Spleen (tissue), 11 donors: Measurements from ENCODE around the gene OPCML. TPM values are rescaled to one million over a fixed set of nuclear protein-coding genes. Genes with fewer than 3 reads are reported as not detected.

Experiments used
- DNase-seq: peaks from one replicate; pipeline ENCODE4 v3.0.0-alpha.2; 2020
- H3K27ac ChIP-seq, 8 donors: fragments of 200-600 bp; sonication (generic) in 7 of 8; 1 replicate in 4 of 8; 2 replicates in 4 of 8; pipeline versions ENCODE4 v1.5.0 to v1.8.0; 2016 to 2021; ENCODE audit warnings: inconsistent platforms in 4 of 8, mild to moderate bottlenecking in 4 of 8, moderate library complexity in 1 of 8
- H3K27me3 ChIP-seq, 7 donors: fragments of 200-600 bp; sonication (generic) in 6 of 7; replicated peaks in 1 of 7; 1 replicate in 4 of 7; 2 replicates in 3 of 7; pipeline versions ENCODE4 v1.5.0 to v1.8.0; 2016 to 2021; ENCODE audit warnings: inconsistent platforms in 3 of 7, mild to moderate bottlenecking in 1 of 7
- H3K36me3 ChIP-seq, 6 donors: fragments of 200-600 bp; sonication (generic) in 5 of 6; 1 replicate in 4 of 6; 2 replicates in 2 of 6; pipeline versions ENCODE4 v1.5.0 to v1.8.0; 2016 to 2021; ENCODE audit warnings: inconsistent platforms in 2 of 6
- H3K4me1 ChIP-seq, 6 donors: fragments of 200-600 bp; sonication (generic) in 5 of 6; 1 replicate in 3 of 6; 2 replicates in 3 of 6; pipeline versions ENCODE4 v1.5.0 to v1.8.0; 2016 to 2021; ENCODE audit warnings: inconsistent platforms in 3 of 6
- H3K4me3 ChIP-seq, 8 donors: fragments of 200-600 bp; sonication (generic) in 7 of 8; 1 replicate in 4 of 8; 2 replicates in 4 of 8; pipeline versions ENCODE4 v1.5.0 to v1.8.0; 2016 to 2021; ENCODE audit warnings: inconsistent platforms in 4 of 8, mild to moderate bottlenecking in 4 of 8, moderate library complexity in 2 of 8
- H3K9me3 ChIP-seq, 8 donors: fragments of 200-600 bp; sonication (generic) in 7 of 8; 1 replicate in 4 of 8; 2 replicates in 4 of 8; pipeline versions ENCODE4 v1.5.0 to v1.8.0; 2016 to 2021; ENCODE audit warnings: inconsistent platforms in 4 of 8
- POLR2A ChIP-seq, 3 donors: fragments of 450-650 bp; IDR thresholded peaks; one replicate each; pipeline ENCODE4 v1.5.1; 2017; ENCODE audit warnings: antibody characterized with exemption in 3 of 3, mild to moderate bottlenecking in 1 of 3
- POLR2AphosphoS5 ChIP-seq, 3 donors: sonication (generic); formaldehyde crosslinking; IDR thresholded peaks; one replicate each; pipeline ENCODE4 v1.5.1; 2017; ENCODE audit warnings: antibody characterized with exemption in 3 of 3
- WGBS, 5 donors: extraction: QIAGEN DNeasy Blood & Tissue Kit in 3 of 5; methylation state at CpG; one replicate each; pipeline versions ENCODE4 v1.1.5 to v1.1.7; 2013 to 2018; 5-methylcytosine and 5-hydroxymethylcytosine counted together
- intact Hi-C: fragments of 100-400 bp; cut with DNase I; formaldehyde crosslinking; loops from one replicate; pipeline ENCODE4 v1.15.0; 2023; ENCODE audit warnings: low total_unique reads
- polyA plus RNA-seq, 3 donors: library from polyadenylated mRNA; stranded (reverse); fragments of 200-250 nt; gene quantifications; one replicate each; pipeline ENCODE4 v1.2.1, GENCODE V29; 2013
- total RNA-seq, 7 donors: library from RNA; depleted of rRNA in 3 of 7; stranded (reverse); fragments of >200 nt in 3 of 7; fragmentation: NEBNext Ultra II Directional in 4 of 7; extraction: Animal tissue kit (Norgen Biotek cat#: 25700) in 4 of 7; gene quantifications; one replicate each; pipeline versions ENCODE4 v1.1.0 to v1.2.1, GENCODE V29; 2016 to 2021
- TF ChIP-seq, protein P1 (sequence below), 11 experiments: fragments of 200-600 bp in 7 of 11; fragments of 450-650 bp in 4 of 11; sonication (generic) in 4 of 11; IDR thresholded peaks in 8 of 11; conservative IDR thresholded peaks in 3 of 11; 1 replicate in 7 of 11; 2 replicates in 4 of 11; pipeline versions ENCODE4 v1.4.0 to v1.8.0; 2016 to 2021; ENCODE audit warnings: antibody characterized with exemption in 11 of 11, inconsistent platforms in 4 of 11, mild to moderate bottlenecking in 1 of 11
- donor health status: healthy with polysubstance abuse.
- donor health status: DM: no; HTN: no; CAD: no; lungs with moderate emphysema.
- donor health status: DM: no; HTN: no; CAD: no.
- donor health status: Bipolar disorder and iron deficiency.
- donor health status: healthy.
- donor health status: DM: no; HTN: no; CAD: no.
- donor health status: DM: yes; HTN: yes; CAD: no.

The OPCML gene
- total and polyA plus RNA-seq, 10 donors, result 0.09 to 10.7 (median 3.1) TPM

DNA sequence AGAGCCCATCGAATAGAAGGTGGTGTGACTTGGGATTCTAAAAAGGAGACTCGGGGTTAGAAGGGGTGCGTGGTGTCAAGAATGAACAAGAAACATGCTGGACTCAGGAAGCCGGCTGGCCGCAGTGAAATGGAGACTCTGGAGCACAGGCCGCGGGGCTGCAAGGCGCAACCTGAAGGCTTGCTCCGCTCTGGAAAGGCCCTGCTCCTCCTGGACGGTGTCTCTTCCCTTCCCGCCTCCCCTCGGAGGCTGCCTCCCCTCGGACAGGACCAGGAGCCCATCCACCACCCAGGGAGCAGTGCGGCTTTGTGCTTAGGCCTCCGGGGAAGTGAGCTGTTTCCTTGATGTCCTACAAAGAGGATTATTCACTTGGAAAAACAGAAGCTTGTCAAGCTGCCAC is 170.1 kb downstream of the OPCML start:
- Histone ChIP-seq H3K27ac (no peak overlapping the region), H3K4me3 (no peak overlapping the region), H3K27me3 (no peaks in the 10 kb centered on the region), H3K4me1 (no peaks in the 10 kb centered on the region), H3K9me3 (peaks cover 0 to 28% (median 0%) of the 10 kb centered on the region in 8 donors), H3K36me3 (no peaks in the 10 kb centered on the region)
- no peak for DNase-seq
- no peak for TF ChIP-seq POLR2AphosphoS5 (IDR thresholded peaks at IDR 0.05)
- TF ChIP-seq POLR2A (IDR thresholded peaks at IDR 0.05), result no peak
- TF ChIP-seq, protein P1, sequence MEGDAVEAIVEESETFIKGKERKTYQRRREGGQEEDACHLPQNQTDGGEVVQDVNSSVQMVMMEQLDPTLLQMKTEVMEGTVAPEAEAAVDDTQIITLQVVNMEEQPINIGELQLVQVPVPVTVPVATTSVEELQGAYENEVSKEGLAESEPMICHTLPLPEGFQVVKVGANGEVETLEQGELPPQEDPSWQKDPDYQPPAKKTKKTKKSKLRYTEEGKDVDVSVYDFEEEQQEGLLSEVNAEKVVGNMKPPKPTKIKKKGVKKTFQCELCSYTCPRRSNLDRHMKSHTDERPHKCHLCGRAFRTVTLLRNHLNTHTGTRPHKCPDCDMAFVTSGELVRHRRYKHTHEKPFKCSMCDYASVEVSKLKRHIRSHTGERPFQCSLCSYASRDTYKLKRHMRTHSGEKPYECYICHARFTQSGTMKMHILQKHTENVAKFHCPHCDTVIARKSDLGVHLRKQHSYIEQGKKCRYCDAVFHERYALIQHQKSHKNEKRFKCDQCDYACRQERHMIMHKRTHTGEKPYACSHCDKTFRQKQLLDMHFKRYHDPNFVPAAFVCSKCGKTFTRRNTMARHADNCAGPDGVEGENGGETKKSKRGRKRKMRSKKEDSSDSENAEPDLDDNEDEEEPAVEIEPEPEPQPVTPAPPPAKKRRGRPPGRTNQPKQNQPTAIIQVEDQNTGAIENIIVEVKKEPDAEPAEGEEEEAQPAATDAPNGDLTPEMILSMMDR (IDR thresholded peaks at IDR 0.05 in 8 of 11, conservative IDR thresholded peaks at IDR 0.05 in 3 of 11), result no peak
- intact Hi-C loops, result no loop called here
- WGBS, 5 donors, result 86 to 93% (median 90%) methylated on average over 15 of the region's 15 CpGs

DNA sequence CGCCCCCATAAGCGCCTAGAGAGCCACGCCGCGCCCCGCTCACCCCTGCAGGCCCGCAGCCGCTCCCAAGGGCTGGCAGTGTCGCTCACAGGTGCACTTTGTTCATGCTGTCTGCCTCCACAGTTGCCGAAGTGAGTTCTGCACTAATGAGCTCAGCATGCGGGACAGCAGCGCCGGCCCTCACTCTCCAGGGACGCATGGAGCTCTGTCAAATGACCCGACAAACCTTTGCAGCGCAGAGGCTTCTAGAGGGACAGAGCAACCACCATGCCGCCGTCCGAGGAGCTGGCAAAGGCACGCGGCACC is 170.7 kb downstream of the OPCML start:
- intact Hi-C loops, result no loop called here
- Histone ChIP-seq H3K27me3 (no peaks in the 10 kb centered on the region), H3K4me1 (no peaks in the 10 kb centered on the region), H3K36me3 (no peaks in the 10 kb centered on the region), H3K9me3 (peaks cover 0 to 28% (median 0%) of the 10 kb centered on the region in 8 donors), H3K4me3 (no peak overlapping the region), H3K27ac (no peak overlapping the region)
- WGBS, 5 donors, result 91 to 96% (median 95%) methylated on average over 11 to 21 of the region's 21 CpGs
- no peak for DNase-seq
- TF ChIP-seq POLR2A (IDR thresholded peaks at IDR 0.05) (no peak), POLR2AphosphoS5 (IDR thresholded peaks at IDR 0.05) (no peak)
- TF ChIP-seq, protein P1 (IDR thresholded peaks at IDR 0.05 in 8 of 11, conservative IDR thresholded peaks at IDR 0.05 in 3 of 11), result no peak

DNA sequence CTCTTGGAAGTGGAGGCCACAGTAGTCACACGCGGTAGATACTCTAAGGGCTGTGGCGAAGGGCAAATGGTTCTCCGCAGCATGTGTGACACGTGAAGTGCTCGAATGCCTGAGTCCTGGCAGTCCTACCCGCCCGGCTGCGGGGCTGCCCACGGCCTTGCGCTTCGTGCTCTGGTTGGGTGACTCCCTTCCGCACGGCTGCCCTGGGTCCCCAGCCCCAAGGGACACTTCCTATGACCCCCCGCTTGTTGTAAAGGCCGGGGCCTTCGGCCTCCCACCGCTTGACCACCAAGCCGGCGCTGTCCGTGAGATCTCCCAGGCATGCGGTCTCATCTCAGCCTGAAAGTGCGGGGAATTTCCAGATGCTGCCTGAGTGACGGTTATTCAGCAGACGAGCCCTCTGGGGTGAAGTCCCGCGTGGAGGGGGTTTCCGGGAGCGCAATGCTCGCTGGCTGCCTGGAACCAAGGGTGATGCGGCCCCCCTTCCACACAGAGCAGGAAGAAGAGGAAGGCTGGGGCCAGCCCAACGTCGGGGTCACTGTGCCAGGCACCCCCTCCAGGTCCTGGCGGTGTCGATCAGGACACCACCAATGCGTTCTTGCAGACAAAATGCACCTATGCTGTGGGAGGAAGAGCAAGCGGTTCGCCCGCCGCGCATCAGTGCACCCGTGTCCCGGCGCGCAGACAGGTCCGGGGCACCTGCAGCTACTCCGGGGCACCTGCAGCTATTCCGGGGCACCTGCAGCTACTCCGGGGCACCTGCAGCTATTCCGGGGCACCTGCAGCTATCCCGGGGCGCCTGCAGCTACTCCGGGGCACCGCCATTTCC is 171.2 kb downstream of the OPCML start:
- H3K27me3 ChIP-seq, result no peaks in the 10 kb centered on the region
- 90 to 93% (median 90%) methylated on average over 24 to 54 of the region's 54 CpGs for WGBS, 5 donors
- no peak overlapping the region for H3K4me3 ChIP-seq
- no peaks in the 10 kb centered on the region for H3K36me3 ChIP-seq
- intact Hi-C loops, result no loop called here
- no peak for TF ChIP-seq POLR2AphosphoS5 (IDR thresholded peaks at IDR 0.05)
- H3K9me3 ChIP-seq, result peaks cover 0 to 28% (median 0%) of the 10 kb centered on the region in 8 donors
- no peaks in the 10 kb centered on the region for H3K4me1 ChIP-seq
- H3K27ac ChIP-seq, result no peak overlapping the region
- no peak for DNase-seq

DNA sequence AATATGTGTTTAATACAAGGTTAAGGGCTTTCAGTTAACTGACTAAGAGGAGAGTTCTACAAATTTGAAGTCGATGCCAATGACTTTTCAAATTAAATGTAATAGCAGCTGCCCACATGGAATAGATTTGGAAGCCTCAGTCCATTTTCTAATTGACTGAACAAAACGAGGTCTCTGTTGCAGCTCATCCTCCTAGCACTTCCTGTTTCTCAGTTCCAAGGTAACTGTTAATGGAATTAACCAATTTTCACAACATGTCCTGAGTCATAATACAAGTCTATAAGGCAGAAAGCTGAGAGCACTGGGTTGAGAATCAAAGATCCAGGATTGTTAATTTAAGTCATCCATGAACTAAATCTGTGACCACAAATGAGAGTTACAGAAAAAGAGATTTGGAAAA is 177.2 kb downstream of the OPCML start:
- intact Hi-C loops, result no loop called here
- Histone ChIP-seq H3K27me3 (no peaks in the 10 kb centered on the region), H3K4me1 (no peaks in the 10 kb centered on the region), H3K9me3 (peaks cover 0 to under 1% (median 0%) of the 10 kb centered on the region in 8 donors), H3K36me3 (no peaks in the 10 kb centered on the region), H3K27ac (no peak overlapping the region), H3K4me3 (no peak overlapping the region)
- TF ChIP-seq POLR2A (IDR thresholded peaks at IDR 0.05), result no peak
- TF ChIP-seq, protein P1 (IDR thresholded peaks at IDR 0.05 in 8 of 11, conservative IDR thresholded peaks at IDR 0.05 in 3 of 11), result no peak
- no peak for TF ChIP-seq POLR2AphosphoS5 (IDR thresholded peaks at IDR 0.05)
- 35 to 45% (median 42%) methylated on average over 2 of the region's 2 CpGs for WGBS, 5 donors
- no peak for DNase-seq
